SK-N-MC (cell line): Measurements from ENCODE around the gene KCTD11.

Source experiments
- EZH2 ChIP-seq: fragments of 200-600 bp; sonication (generic); IDR thresholded peaks from one replicate; pipeline ENCODE4 v1.6.1; 2017; ENCODE audit warnings: antibody characterized with exemption
- FOXP2 ChIP-seq: optimal IDR thresholded peaks from 2 replicates; pipeline ENCODE3; 2011; ENCODE audit warnings: mild to moderate bottlenecking, moderate library complexity; ENCODE audit not compliant: insufficient read depth; ENCODE audit errors: extremely low read length, control extremely low read depth
- POLR2AphosphoS5 ChIP-seq: IDR thresholded peaks from 2 replicates; pipeline ENCODE4 v1.6.1; 2012; ENCODE audit warnings: mild to moderate bottlenecking, low read depth, low read length, borderline replicate concordance

- TF ChIP-seq EZH2 (no peak), POLR2AphosphoS5 (no peak), FOXP2 (no peak)
Measured at GRCh38 chr17:7315570-7316235, 36.3 kb upstream of the KCTD11 start.
